Colonic mucosa (tissue), 4 donors: ENCODE measurements around the gene SHANK2. TPM values are rescaled to one million over a fixed set of nuclear protein-coding genes. Genes with fewer than 3 reads are reported as not detected.

ENCODE experiments used
- DNase-seq: peaks from one replicate; pipeline ENCODE4 v3.0.0-alpha.2; 2020
- H3K27ac ChIP-seq: fragments of 200-600 bp; one replicate; pipeline ENCODE4 v1.8.0; 2021
- H3K27me3 ChIP-seq: fragments of 200-600 bp; one replicate; pipeline ENCODE4 v1.8.0; 2021
- H3K36me3 ChIP-seq: fragments of 200-600 bp; one replicate; pipeline ENCODE4 v1.8.0; 2021
- H3K4me1 ChIP-seq: fragments of 200-600 bp; one replicate; pipeline ENCODE4 v1.8.0; 2021; ENCODE audit warnings: mild to moderate bottlenecking
- H3K4me3 ChIP-seq: fragments of 200-600 bp; one replicate; pipeline ENCODE4 v1.8.0; 2021
- H3K9ac ChIP-seq, 2 donors: one replicate each; pipeline ENCODE4 v1.7.0; 2013; ENCODE audit warnings: control low read depth in 2 of 2, low read depth in 2 of 2, low read length in 2 of 2
- H3K9me3 ChIP-seq: fragments of 200-600 bp; one replicate; pipeline ENCODE4 v1.8.0; 2021
- intact Hi-C: fragments of 100-400 bp; cut with DNase I; formaldehyde crosslinking; loops from one replicate; pipeline ENCODE4 v1.14.1; 2022
- total RNA-seq, 2 donors: library from RNA; stranded (reverse); fragmentation: NEBNext Ultra II Directional in 1 of 2; extraction: Animal tissue kit (Norgen Biotek cat#: 25700) in 1 of 2; gene quantifications; one replicate each; pipeline ENCODE4 v1.2.1, GENCODE V29; 2021
- TF ChIP-seq, protein P1 (sequence below): fragments of 200-600 bp; IDR thresholded peaks from one replicate; pipeline ENCODE4 v1.8.0; 2022; ENCODE audit warnings: antibody characterized with exemption, mild to moderate bottlenecking
- donor health status: healthy.
- donor health status: DM: no; HTN: no; CAD: no.
- donor health status: DM: no; HTN: no; CAD: no.

Gene SHANK2
- total RNA-seq, 2 donors from 2014 or later: 26.0 to 38.1 TPM

DNA sequence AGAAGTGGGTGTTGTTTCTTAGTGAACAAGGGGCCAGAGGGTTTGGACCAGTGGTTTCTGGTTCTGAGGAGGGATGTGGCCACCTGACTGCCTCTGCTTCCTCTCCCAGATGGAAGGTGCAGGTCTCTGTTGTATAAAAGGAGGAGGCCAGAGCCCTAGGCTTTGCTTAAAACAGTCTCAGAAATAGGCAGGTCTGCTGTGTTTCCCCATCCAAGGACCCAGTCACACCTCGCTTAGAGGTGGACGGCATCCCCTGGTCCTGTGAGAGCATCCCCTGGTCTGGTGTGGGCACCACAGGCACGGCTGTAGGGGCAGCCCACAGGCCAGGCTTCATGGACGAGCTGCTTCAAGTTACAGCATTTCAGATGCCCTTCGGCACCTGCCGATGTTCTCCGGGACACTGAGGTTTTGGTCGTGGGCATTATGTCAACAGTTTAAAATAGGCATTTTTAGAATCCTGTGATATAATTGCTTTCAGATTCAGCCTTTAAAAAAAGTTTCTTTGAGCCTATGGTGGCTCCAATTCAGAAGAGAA lies 45.7 kb upstream of the SHANK2 start:
- no peaks in the 10 kb centered on the region for H3K27me3 ChIP-seq
- TF ChIP-seq, protein P1, sequence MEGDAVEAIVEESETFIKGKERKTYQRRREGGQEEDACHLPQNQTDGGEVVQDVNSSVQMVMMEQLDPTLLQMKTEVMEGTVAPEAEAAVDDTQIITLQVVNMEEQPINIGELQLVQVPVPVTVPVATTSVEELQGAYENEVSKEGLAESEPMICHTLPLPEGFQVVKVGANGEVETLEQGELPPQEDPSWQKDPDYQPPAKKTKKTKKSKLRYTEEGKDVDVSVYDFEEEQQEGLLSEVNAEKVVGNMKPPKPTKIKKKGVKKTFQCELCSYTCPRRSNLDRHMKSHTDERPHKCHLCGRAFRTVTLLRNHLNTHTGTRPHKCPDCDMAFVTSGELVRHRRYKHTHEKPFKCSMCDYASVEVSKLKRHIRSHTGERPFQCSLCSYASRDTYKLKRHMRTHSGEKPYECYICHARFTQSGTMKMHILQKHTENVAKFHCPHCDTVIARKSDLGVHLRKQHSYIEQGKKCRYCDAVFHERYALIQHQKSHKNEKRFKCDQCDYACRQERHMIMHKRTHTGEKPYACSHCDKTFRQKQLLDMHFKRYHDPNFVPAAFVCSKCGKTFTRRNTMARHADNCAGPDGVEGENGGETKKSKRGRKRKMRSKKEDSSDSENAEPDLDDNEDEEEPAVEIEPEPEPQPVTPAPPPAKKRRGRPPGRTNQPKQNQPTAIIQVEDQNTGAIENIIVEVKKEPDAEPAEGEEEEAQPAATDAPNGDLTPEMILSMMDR: no peak
- no peak overlapping the region for H3K4me3 ChIP-seq
- no peak overlapping the region for H3K27ac ChIP-seq
- H3K4me1 ChIP-seq: no peaks in the 10 kb centered on the region
- no peaks in the 10 kb centered on the region for H3K36me3 ChIP-seq
- intact Hi-C loops: no loop called here
- no peak overlapping the region for H3K9ac ChIP-seq
- H3K9me3 ChIP-seq: no peaks in the 10 kb centered on the region
- peak; percentile 4 for DNase-seq

DNA sequence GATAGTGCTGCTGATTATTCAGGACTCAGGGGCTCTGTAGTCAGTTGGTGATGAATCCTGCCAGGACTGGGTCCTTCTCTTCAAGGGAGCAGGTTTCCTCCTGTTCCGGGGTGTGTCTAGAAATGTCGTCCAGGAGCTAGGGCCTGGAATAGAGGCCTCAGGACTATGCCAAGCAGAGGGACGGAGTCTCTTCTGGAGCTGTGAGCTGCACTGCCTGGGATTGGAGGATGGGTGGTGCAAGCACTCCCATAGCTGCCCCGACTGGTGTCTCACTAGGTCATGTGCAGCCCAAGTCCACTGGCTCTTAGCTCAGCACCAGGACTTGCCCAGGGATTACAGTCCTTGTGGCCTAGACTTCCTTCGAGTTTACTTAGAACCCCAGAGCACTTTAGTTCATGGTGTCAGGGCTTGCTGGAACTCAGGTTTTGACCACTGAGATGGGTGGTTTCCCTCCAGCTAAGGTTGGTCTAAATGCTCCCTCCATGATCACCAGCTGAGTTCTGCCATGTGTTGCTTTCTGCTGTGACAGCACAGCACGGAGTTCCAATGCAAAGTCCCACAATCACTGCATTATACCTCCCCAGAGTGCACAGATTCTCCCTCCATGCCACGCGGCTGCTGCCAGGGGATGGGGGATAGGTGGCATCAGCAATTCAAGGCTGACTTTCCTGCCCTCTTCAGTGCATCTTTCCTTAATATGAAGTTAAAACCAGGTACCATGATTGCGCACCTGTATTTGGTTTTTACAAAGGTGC lies 42.6 kb upstream of the SHANK2 start:
- H3K27me3 ChIP-seq: no peaks in the 10 kb centered on the region
- H3K27ac ChIP-seq: no peak overlapping the region
- intact Hi-C loops: no loop called here
- H3K4me1 ChIP-seq: no peaks in the 10 kb centered on the region
- TF ChIP-seq, protein P1: no peak
- peak; percentile 10 for DNase-seq
- no peaks in the 10 kb centered on the region for H3K9me3 ChIP-seq
- H3K9ac ChIP-seq: no peak overlapping the region
- H3K4me3 ChIP-seq: no peak overlapping the region
- H3K36me3 ChIP-seq: no peaks in the 10 kb centered on the region

DNA sequence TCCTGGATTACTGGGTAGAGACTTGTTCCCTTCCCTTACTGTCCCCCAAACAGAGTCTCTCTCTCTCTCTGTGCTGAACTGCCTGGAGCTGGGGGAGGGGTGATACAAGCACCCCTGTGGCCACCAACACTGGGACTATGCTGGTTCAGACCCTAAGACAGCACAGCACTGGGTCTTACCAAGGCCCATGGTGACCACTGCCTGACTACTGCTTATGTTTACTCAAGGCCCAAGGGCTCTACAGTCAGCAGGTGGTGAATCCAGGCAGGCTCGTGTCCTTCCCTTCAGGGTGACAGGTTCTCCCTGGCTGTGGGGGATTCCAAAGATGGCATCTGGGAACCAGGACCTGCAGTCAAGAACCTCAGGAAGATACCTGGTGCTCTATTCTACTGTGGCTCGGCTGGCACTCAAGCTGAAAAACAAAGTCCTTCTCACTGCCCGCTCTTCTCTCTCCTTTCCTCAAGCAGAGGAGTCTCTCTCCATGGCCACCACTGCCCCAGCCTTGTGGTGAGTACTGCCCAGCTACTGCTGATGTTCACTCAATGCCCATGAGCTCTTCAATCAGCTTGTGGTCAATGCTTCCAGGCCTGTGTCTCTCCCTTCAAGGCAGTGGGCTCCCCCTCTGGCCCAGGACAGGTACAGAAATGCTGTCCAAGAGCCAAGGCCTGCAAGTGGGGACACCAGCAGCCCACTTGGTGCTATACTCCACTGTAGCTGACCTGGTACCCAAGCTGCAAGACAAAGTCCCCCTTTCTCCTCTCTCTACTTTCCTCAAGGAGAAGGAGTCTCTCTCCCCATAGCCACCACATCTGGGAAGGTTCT lies 41.8 kb upstream of the SHANK2 start:
- Histone ChIP-seq H3K4me3 (no peak overlapping the region), H3K36me3 (no peaks in the 10 kb centered on the region), H3K4me1 (no peaks in the 10 kb centered on the region), H3K27ac (no peak overlapping the region), H3K9me3 (no peaks in the 10 kb centered on the region), H3K27me3 (no peaks in the 10 kb centered on the region), H3K9ac (no peak overlapping the region)
- intact Hi-C loops: no loop called here
- peak; percentile 11 for DNase-seq
- TF ChIP-seq, protein P1: no peak

DNA sequence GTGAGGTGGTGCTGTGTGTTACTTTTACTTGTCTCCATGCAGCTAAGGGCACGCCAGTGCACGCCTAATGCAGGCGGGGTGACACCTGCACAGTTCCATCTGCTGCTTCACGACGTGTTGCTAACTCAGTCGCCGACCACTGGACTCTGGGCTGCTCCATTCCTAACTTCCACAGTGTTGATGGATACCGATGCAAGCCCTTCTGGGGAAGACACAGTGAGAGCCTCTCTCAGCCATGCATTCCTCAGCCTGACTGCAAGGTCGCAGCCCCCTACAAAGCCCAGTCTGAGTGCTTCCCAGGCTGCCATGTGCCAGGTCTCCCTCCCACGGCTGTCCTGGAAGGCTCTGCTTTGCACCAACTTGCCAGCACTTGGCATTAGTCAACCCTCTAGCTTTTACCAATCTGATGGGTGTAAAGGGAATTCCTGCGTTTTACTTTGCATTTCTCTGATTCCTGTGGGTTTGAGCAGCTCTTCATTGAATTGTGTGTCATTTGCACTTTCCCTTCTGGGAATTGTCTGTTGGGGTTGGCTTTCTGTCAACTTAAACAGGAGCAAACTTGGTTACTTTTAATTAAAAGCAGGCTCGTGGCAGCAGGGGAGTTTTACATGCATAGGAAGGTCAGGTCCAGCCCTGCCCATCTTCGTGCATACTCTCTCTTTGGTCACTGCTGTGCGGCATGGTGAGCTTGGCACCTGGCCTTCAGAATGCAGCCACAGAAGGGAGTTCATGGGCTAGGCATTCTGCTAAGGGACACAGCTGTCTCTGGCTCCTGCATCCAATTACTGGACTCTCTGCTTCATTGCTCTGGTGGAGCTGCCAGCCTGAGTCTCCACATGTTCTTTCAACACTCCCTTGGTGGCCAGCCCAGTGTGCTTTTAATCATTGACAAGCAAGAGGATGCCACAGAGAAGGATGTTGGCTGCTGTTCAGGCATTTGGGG lies 34.6 kb upstream of the SHANK2 start:
- peak; percentile 73 for DNase-seq
- Histone ChIP-seq H3K9me3 (no peaks in the 10 kb centered on the region), H3K4me1 (peaks cover 5% of the 10 kb centered on the region), H3K9ac (no peak overlapping the region), H3K36me3 (no peaks in the 10 kb centered on the region), H3K27ac (no peak overlapping the region), H3K4me3 (no peak overlapping the region), H3K27me3 (no peaks in the 10 kb centered on the region)
- intact Hi-C loops: no loop called here
- TF ChIP-seq, protein P1: no peak

DNA sequence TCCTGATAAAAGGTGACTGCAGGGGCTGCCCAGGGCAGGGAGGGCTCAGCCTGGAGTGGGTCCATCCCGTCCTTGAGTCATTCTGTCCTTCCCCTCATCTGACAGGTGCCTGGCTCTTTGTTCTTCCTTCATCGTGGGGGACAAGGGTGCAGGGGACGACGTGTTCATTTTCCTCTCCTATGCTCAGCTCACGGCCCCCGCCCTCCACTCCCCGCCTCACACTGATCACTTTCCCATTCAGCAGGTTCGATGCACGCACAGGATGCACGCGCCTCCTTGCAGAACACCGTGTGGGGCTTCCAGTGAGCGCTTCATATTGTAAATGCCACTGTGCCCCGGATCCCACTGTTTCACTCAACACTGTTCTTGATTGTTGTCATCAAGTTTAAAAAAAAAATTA lies 32.7 kb upstream of the SHANK2 start:
- no peak for DNase-seq
- peak overlapping the region in 1 of 2 donors; percentile 87 for H3K9ac ChIP-seq
- intact Hi-C loops: no loop called here
- H3K4me1 ChIP-seq: peaks cover 5% of the 10 kb centered on the region
- no peak overlapping the region for H3K4me3 ChIP-seq
- TF ChIP-seq, protein P1: no peak
- H3K27me3 ChIP-seq: no peaks in the 10 kb centered on the region
- no peak overlapping the region for H3K27ac ChIP-seq
- H3K36me3 ChIP-seq: no peaks in the 10 kb centered on the region
- no peaks in the 10 kb centered on the region for H3K9me3 ChIP-seq
